Measurements from ENCODE around the gene PTGIS. TPM values are rescaled to one million over a fixed set of nuclear protein-coding genes. Genes with fewer than 3 reads are reported as not detected.

PTGIS gene
- total and polyA plus RNA-seq, 8 donors, result 4.9 to 84.8 (median 14.9) TPM

GRCh38 chr20:49602345-49603208 is 34.6 kb upstream of the PTGIS start:
- no peaks in the 10 kb centered on the region for H3K9me3 ChIP-seq
- intact Hi-C loops (cut with DNase I; ENCODE audit: low total_unique reads), result no loop called here
- H3K4me1 ChIP-seq, result peaks cover 11 to 25% (median 22%) of the 10 kb centered on the region in 4 donors
- WGBS, 5 donors, result 83 to 90% (median 87%) methylated on average over 9 of the region's 9 CpGs
- no peak for DNase-seq
- no peaks in the 10 kb centered on the region for H3K36me3 ChIP-seq
- peak in 1 of 3 donors; percentile 30 for TF ChIP-seq POLR2AphosphoS5 (IDR thresholded peaks at IDR 0.05)
- TF ChIP-seq, protein P1, sequence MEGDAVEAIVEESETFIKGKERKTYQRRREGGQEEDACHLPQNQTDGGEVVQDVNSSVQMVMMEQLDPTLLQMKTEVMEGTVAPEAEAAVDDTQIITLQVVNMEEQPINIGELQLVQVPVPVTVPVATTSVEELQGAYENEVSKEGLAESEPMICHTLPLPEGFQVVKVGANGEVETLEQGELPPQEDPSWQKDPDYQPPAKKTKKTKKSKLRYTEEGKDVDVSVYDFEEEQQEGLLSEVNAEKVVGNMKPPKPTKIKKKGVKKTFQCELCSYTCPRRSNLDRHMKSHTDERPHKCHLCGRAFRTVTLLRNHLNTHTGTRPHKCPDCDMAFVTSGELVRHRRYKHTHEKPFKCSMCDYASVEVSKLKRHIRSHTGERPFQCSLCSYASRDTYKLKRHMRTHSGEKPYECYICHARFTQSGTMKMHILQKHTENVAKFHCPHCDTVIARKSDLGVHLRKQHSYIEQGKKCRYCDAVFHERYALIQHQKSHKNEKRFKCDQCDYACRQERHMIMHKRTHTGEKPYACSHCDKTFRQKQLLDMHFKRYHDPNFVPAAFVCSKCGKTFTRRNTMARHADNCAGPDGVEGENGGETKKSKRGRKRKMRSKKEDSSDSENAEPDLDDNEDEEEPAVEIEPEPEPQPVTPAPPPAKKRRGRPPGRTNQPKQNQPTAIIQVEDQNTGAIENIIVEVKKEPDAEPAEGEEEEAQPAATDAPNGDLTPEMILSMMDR (IDR thresholded peaks at IDR 0.05), result no peak
- H3K27me3 ChIP-seq, result no peaks in the 10 kb centered on the region
- H3K27ac ChIP-seq, result peak overlapping the region in 2 of 5 donors; percentile 51 to 66
- no peak overlapping the region for H3K4me3 ChIP-seq

DNA sequence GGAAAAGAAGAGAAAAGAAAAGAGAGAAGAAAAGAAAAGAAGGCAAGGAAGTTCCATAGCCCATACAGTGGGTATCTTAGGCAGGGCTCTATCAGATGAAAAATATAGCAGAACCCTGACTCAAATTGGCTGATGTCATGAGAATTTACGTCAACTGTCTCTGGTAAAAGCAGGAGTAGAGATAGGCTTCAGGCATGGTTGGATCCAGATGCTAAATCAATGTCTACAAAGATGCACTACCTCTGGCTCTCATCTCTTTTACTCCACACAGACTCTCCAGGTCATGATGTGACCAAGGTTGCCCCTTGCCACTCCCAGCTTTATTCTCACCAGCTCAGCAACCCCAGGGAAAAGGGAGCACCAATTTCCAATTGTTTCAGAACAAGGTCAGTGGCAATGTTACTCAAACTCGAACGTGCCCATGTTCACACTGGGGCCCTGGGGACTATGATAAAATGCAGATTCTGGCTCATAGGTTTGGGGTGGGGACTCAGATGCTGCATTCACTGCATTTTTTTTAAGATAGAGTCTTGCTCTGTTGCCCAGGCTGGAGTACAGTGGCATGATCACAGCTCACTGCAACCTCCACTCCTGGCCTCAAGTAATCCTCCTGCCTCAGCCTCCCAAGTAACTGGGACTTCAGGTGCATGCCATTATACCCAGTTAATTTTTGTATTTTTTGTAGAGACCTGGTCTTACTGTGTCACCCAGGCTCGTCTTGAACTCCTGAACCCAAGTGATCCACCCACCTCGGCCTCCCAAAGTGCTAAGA is 33.4 kb upstream of the PTGIS start:
- H3K27me3 ChIP-seq, result no peaks in the 10 kb centered on the region
- no peaks in the 10 kb centered on the region for H3K36me3 ChIP-seq
- H3K9me3 ChIP-seq, result no peaks in the 10 kb centered on the region
- H3K4me3 ChIP-seq, result no peak overlapping the region
- H3K4me1 ChIP-seq, result peaks cover 16 to 29% (median 27%) of the 10 kb centered on the region in 4 donors
- TF ChIP-seq POLR2A (IDR thresholded peaks at IDR 0.05), result no peak
- no peak for TF ChIP-seq POLR2AphosphoS5 (IDR thresholded peaks at IDR 0.05)
- TF ChIP-seq, protein P1 (IDR thresholded peaks at IDR 0.05), result no peak
- TF ChIP-seq EP300 (IDR thresholded peaks at IDR 0.05), result no peak
- WGBS, 5 donors, result 89 to 96% (median 92%) methylated on average over 5 of the region's 5 CpGs
- intact Hi-C loops (cut with DNase I; ENCODE audit: low total_unique reads), result no loop called here
- no peak overlapping the region for H3K27ac ChIP-seq
- no peak for DNase-seq

GRCh38 chr20:49599746-49600113 is 31.8 kb upstream of the PTGIS start:
- no peak for DNase-seq
- Histone ChIP-seq H3K36me3 (no peaks in the 10 kb centered on the region), H3K4me1 (peaks cover 20 to 33% (median 29%) of the 10 kb centered on the region in 4 donors), H3K27me3 (no peaks in the 10 kb centered on the region), H3K4me3 (no peak overlapping the region), H3K9me3 (no peaks in the 10 kb centered on the region), H3K27ac (no peak overlapping the region)
- TF ChIP-seq, protein P1 (IDR thresholded peaks at IDR 0.05), result no peak
- TF ChIP-seq EP300 (IDR thresholded peaks at IDR 0.05) (no peak), POLR2A (IDR thresholded peaks at IDR 0.05) (no peak), POLR2AphosphoS5 (IDR thresholded peaks at IDR 0.05) (no peak)
- intact Hi-C loops (cut with DNase I; ENCODE audit: low total_unique reads), result no loop called here
- WGBS, 5 donors, result 92 to 98% (median 97%) methylated on average over 4 of the region's 4 CpGs

DNA sequence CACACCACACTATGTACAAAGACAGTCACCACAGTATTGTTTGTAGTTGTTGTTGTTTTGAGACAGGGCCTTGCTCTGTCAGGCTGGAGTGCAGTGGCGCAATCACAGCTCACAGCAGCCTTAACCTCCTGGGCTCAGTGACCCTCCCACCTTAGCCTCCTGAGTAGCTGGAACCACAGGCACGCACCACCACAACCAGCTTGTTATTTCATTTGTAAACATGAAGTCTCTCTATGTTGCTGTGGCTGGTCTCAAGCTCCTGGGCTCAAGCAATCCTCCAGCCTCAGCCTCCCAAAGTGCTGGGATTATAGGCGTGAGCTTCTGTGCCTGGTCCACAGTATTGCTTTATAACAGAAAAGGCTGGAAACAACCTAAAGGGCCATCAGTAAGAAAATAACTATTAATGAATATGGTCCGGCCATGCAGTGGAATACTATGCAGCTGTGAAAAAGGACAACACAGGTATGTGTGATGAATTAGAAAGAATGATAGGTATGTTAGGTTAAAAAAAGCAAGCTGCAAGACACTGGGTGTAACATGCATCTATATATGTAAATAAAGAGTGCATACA is 30.0 kb upstream of the PTGIS start:
- H3K4me1 ChIP-seq, result peaks cover 23 to 40% (median 31%) of the 10 kb centered on the region in 4 donors
- no peak overlapping the region for H3K4me3 ChIP-seq
- 87 to 98% (median 97%) methylated on average over 4 of the region's 4 CpGs for WGBS, 5 donors
- H3K36me3 ChIP-seq, result no peaks in the 10 kb centered on the region
- TF ChIP-seq POLR2AphosphoS5 (IDR thresholded peaks at IDR 0.05) (no peak), EP300 (IDR thresholded peaks at IDR 0.05) (no peak), POLR2A (IDR thresholded peaks at IDR 0.05) (no peak)
- TF ChIP-seq, protein P1 (IDR thresholded peaks at IDR 0.05), result no peak
- peak overlapping the region in 1 of 5 donors; percentile 30 for H3K27ac ChIP-seq
- DNase-seq, result no peak
- H3K9me3 ChIP-seq, result no peaks in the 10 kb centered on the region
- H3K27me3 ChIP-seq, result no peaks in the 10 kb centered on the region
- intact Hi-C loops (cut with DNase I; ENCODE audit: low total_unique reads), result no loop called here
